Stimulated activated CD4-positive, alpha-beta T cell treated with anti-CD3 and anti-CD28 coated beads, Interleukin-1b, Interleukin-23, amount 100 ng/mL, for 48 hours (primary cell): ENCODE data around the gene IGDCC3.

Source experiments
- DNase-seq: peaks from one replicate; pipeline ENCODE4 v3.0.0-alpha.2; 2020

Gene IGDCC3

DNA sequence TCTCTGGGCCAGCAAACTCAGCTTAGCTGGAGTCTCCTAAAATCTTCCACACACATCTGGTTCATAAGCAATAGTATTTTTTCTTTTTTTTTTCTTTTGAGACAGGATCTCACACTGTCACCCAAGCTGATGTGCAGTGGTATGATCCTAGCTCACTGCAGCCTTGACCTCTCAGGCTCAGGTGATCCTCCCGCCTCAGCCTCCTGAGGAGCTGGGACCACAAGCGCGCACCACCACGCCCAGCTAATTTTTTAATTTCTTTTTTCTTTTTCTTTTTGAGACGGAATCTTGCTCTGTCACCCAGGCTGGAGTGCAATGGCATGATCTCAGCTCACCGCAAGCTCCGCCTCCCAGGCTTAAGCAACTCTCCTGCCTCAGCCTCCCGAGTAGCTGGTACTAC lies 39.0 kb downstream of the IGDCC3 start:
- DNase-seq: no peak

DNA sequence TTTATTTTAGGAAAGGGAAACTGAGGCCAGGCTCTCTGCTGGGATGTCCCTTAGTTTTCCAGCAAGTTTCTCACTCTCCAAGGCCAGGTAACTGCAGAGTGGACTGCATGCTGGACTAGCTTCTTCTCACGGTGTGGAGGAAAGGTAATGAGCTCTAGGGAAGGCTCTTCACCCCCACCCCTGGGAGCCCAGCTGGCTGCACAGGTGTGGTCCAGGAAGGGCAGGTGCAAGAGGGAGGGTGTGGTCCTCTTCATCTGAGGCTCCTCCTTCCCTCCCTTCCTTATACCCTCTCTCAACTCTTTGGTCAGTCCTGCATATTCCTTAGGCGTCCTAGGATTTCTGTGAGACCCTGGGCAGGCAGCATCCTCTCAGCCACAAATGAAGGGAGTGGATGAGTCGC lies 39.4 kb downstream of the IGDCC3 start:
- DNase-seq: no peak

DNA sequence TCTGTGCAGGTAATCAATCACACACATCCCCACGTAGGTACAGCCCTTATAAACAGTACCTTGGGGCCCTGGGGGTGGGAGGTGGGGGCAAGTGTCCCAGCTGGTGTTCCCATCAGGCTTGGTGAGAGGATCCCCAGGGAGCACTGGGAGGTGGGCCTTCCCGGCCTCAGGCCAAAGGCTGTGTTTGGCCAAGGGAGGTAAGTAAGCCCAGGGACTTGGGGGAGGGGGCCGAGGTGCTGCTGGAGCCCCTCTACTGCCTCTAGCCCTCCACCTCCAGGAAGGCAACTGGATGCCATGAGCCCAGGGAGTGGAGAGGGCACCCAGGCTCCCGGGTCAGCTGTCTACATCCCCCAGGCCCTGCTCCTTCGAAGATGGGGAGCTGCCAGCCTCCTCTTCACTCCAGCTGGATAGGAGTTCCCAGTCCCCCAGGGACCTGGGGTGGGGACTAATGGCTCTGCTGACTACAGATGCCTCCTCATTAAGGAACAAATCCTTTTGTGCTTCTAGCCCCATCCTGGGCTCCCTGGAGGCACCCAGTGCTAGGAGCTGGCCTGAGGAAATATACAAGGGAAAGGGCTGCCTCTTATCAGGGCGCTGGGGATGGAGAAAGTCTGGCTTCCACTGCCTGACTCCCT lies 40.2 kb downstream of the IGDCC3 start:
- DNase-seq: no peak

DNA sequence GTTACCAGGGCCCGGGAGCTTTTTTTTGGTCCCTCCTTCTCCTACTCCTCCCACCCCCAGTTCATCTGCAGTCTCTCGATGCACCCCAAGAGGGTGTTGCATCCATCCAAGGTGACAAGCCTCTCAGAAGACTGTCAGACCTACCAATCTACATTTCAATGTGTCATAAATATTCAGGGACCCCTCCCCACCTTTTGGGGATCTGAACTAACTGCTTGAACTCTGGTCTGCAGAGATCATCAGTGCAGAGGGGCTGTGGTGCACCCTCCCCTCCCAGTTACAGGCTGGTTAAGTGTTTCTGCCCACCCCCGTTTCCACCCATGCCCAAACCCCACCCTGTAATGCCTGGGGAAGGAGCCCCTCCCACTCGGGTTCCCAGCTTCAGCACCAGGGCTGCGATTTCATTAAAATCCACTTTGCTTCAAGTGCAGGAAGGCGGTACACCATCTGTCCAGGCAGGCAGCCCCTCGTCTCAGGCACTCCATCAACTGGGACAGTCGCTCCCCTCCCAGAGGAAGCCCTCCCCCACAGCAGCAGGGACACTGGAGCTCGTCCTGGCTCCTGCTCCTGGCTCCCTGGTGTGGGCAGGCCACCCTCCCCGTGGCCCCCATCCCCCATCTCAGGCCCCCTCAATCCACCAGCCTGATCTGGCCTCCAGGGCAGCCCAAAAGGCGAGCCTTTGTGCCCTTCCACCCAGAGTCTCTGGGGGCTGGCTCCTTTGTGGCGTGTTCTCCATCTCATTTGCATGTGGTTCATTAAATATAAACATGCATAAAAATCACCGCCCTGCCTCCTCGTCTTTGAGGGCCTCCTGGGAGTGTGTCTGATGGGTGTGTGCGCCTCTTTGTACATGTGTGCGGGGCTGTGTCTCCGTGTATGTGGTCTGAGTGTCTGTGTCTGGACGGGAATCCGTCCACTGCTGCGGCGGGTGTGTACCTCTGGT lies 41.0 kb downstream of the IGDCC3 start:
- DNase-seq: no peak

DNA sequence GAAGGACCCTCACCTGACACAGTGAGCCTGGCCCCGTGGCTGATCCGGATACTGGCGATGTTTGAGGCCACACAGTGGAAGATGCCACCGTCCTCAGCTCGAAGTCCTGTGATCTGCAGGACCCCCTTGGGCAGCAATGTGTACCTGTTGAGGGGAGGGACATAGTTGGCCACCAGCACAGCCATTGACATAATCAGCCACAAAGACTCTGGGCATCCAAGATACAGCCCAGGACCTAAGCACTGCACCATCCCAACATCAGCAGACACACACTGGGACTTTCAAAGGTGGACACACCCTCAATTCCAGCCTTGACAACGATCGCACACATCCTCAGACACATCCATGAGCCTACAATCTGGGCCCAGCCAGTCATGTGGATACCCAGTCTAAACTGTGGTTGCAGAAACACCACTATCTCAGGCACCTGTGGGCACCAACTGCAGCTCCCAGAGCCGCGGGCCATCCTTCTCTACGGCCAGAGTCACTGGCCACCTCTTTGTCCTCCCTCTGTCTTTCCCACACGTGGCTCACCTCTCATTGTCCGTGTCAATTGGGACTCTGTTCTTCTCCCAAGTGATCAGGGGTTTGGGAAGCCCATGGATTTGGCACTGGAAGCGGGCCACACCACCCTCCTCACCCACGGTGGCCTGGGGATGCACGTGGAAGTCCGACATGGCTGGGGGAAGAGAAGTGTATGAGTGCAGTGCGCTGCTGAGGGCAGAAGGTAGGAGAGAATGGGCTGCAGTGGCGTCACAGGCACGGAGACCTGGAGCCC lies 42.3 kb downstream of the IGDCC3 start:
- no peak for DNase-seq

DNA sequence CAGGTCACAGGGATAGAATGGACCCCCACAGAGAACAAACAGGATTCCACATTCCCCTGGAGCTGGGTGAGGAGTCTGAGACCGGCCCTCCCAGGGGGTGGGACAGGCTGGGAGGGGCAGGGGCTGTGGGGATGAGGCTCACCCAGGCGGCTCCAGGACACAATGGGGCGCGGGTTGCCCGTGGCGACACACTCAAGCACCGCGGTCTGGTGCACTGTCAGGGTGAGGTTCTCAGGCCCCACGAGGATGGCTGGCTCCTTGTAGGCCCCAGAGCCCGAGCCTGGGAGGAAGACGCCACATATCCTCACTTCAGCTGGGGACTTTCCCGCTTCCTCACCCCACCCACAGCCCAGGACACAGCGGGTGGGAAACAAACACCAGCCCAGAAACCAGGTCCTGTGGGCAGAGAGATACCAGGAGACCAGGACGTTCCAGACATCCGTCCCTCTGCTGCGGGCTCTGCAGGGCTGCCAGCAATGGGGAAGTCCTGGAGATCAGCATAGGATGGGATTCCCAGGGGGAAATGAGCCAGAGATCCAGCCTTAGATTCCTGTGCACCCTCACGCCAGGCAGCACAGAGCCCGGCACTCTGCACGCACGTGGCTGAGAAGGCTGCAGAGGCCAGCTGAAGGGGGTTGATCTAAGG lies 43.1 kb downstream of the IGDCC3 start:
- DNase-seq: no peak

DNA sequence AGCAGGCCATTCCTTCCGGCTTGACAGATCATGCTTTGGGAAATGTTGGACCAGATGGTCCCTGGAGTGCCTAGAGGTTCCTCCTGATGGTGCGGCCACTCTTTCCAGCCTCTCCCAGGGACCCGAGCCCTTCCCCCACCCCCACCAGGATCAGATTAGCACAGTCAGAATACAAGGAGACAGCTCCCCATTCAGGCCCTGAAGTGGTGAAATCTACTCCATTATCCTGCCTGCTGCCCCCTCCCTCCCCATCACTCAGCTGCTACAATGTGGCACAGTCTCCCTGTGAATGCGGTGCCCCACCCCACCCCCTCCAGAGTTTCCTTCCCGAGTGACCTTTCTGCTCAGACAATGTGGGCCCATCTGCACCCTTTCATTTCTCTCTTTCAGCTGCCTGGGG lies 43.9 kb downstream of the IGDCC3 start:
- no peak for DNase-seq

DNA sequence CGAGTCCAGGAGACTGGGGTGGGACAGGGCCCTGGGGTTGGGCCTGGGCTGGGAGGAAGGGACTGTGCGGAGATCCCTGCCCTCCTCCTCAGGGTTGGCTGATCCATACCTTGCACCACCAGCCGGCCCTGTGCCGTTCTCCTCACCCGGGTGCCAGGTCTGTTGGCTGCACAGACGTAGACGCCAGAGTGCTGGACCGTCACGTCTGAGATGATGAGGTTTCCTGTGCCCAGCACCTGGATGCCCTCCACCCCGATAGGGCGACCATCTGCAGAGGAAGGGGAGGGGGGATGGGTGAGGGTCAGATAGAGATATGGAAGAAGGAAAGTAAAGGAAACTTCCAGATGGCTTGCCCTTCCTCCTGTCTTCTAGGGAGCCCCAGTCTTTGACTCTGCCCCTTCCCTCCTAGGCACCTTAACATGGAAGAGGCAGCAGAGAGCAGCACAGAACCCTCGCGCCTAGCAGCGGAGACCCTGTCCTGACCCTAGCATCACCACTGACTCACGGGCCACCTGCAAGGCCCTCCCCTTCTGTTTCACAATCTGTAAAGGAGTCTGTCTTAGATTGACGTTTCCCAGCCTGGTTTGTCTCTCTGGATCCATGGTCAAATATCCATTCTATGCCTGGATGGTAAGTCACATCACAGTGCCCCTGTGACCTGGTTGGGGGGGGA lies 44.5 kb downstream of the IGDCC3 start:
- no peak for DNase-seq

DNA sequence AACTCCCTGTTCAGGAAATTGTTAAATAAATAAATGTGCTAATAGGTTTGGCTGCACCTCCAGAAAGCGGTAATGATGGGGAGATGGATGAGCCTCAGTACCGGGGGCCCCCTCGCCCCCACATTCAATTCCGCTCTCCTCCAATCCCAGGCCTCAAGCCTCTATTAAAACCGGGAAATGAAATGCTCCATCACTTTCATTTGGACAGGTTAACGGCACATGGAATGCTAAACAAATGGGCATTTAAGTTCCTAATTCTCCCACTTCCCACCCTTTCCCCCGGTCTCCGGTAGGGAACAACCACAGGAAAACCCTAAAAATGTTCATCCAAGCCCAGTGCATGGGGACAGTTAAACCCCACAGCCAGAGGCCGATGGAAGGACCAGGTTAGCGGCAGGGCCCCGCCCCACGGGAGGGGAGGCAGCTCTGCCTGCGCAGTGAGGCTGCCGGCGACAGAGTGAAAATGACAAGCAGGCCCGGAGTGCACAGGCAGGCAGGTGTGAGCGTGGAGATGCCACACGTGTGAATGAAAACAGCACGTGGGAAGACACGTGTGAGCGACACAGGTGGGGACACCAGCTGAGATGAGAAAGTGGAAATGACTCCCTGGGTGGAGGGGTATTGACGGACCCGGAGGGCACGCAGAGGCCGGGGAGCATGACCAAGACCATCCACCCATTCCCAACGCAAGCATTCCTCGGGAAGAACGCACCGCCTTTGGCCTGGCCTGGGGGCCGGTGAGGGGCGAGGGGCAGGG lies 45.2 kb downstream of the IGDCC3 start:
- DNase-seq: no peak

DNA sequence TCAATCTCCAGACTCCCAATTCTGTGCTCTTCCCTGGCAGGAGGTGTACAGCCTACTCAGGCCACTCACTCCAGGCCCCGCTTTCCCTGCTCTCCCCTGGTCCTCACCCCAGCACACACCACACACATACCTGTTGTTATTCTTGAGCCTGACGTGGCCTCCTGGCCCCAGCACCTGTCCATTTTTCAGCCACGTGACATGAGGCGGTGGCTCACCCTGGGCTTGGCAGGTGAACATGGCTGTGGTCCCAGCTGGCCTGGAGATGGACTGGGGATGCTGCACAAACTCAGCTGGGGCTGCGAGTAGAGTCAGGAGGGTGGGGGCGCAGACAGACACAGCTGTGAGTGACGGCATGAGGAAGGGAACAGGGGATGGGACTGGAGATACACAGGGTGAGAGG lies 46.0 kb downstream of the IGDCC3 start:
- DNase-seq: no peak

DNA sequence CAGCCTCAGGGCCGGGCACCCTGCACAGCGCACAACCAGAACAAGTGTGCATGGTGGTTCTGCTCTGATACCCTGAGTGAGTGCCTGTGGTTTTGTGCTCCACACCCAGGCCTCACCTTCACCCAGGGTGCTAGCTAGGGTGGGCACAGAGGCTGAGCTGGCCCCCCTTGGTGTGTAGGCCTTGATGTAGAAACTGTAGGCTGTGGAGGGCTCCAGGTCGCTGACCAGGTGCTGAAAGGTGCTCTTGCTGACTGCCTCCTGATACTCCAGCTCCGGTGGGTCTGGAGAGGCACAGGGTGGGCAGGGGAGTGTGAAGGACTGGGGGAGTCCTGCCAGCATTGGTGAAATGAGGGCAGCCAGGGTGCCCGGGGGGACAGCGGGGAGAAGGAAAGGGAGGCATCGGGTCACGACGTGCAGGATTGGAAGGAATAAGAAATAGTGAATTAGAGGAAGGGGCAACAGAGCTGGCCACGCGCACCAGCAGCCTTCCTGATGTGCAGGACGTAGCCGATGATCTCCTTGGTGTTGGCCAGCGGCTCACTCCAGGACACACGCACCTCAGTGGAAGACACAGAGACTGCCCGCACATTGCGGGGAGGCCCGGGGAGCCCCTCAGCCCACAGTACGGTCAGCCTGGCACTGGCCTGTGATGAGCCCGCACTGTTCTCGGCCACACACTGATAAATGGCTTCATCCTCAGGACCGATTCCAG lies 46.7 kb downstream of the IGDCC3 start:
- DNase-seq: no peak

DNA sequence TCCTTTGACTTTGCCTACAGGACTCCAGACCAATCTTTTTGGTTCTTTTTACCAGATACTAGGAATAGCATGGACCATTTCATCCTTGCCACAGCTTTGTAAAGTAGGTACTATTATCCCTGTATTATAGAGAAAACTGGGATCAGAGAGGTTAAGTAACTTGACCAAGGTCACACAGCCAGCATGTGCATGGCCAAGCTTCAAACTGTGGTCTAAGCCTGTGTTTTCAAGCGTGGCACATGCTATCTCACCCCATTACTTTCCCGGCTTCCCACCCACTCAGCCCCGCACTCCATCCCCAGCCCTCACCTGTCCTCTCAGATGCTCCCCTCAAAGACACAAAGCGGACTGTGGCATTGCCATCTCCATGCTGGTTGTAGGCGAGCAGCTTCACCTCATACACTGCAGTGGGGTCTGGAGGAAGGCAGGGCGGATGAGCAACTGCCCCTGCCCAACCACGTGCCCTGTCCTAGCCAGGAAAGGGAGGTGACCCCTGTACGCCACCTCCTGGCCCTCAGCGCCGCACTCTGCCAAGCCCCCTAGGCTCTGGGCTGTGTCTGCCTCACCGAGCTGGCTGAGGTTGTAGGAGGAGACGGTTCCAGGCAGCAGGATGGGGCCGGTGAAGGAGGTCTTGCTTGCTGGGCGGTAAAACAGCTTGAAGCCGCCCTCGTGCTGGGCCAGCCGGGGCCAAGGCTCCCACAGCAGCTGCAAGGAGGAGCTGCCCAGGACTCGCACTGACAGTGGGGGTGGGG lies 47.6 kb downstream of the IGDCC3 start:
- DNase-seq: no peak

DNA sequence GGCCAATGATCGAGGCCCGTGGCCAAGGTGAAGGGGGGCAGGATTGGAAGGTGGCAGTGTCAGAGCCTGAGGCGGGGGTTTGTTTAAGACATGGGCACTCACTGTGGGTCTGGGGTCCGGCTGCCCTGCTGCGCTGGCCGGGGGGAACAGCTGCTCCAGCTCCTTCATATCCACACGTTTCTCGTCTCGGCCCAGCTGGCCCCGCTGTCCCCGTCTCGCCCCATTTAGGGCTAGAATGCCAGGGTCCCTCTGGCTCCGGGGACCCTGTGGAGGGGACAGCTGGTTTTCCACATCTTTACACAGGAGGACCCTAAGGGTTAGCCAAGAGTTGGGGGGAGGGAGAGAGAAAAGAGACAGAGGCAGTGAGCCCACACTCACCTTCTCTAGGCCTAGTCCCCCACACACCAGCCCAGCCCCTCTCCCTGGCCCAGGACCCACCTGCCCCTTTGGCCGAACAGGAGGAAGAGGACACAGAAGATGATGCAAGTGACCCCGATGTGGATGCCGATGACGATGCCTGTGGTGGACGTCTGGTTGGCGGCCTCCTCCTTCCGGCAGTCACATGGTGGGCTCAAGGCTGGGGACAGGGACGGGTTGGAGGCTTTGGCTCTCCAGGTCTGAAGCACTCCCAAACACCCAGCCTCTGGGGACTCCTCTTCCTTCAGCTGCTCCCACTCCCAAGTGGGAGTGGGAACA lies 48.4 kb downstream of the IGDCC3 start:
- no peak for DNase-seq

DNA sequence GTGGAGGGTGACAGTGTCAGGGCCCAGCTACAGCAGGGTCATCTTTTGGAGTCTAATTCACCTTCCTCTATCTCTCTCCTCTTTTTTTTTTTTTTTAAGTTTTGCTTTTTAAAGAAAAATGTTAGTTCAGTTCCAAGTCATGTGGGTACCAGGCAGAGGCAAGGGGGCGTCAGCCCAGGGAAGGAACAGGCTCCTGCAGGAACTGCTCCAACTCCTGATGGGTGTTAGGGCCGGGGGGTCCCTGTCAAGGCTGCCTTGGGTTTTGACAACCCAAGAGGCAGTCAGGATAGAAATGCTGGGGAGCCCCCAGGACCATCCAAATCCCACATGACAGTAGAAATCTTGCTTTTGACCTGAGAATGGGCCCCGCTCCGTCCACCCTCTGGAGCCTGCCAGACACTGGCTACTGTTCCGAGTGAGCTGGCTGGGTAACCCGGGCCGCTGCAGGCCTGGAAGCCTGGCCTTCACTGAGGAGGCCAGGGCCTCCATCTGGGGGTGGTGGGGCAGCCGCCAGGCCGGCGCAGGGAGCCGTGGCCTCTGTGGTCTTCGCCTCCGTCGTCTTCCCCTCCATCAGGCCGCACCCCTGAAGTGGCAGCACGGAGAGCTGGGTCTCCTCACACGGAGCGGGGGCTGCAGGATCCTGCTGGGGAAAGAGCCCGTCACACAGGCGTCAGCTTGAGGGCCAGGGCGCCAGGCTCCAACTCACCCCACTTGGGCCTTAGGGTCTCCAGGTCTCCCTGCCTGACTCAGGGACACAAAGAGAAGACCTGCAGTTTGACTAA lies 49.1 kb downstream of the IGDCC3 start:
- no peak for DNase-seq

DNA sequence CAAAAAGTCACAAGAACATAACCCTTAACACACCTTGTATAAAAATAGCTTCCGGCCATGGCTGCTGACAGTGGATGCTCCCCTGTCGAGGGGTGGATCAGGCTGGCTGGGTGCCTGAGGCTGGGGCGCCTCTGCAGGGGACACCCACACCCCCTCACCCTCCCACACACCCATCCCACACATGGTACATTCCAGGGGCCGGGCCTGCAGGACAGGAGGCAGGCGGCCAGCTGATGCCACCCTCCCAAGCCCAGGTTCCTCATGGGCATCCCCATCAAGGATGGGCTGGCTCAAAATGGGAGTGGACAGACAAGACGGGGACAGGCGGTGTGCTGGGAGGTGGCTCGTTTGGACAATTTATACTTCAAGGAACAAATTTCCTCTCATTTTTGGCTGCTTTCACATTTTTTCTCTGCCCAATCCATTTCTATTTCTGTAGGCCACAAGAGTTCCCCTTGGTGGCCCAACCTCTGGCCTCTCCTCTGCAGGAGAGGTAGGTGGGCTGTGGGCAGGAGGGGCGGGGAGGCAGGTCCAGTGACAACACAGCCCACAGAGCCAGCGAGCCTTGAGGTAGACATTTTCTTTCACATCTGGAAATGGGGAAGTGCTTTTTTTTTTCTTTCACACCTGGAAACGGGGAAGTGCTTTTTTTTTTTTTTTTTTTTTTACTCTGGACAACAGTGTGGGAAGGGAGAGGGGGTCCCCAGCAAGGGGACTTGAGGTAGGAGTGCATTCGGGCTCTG lies 50.0 kb downstream of the IGDCC3 start:
- no peak for DNase-seq

DNA sequence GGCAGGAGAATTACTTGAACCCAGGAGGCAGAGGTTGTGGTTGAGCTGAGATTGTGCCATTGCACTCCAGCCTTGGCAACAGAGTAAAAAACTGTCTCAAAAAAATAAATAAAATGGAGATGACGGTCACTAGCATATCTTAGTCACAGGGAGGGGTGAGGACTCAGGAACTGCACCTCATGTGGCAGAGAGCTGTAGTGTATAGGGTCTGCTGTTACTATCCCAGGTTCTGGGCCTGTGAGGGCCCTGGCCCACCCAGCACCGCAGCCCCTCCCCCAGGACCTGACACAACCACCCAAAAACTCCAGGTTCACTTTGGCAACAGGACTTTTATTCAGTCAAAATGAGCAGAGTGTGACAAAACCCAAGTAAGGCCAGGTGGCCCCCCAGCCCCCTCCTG lies 51.0 kb downstream of the IGDCC3 start:
- no peak for DNase-seq

DNA sequence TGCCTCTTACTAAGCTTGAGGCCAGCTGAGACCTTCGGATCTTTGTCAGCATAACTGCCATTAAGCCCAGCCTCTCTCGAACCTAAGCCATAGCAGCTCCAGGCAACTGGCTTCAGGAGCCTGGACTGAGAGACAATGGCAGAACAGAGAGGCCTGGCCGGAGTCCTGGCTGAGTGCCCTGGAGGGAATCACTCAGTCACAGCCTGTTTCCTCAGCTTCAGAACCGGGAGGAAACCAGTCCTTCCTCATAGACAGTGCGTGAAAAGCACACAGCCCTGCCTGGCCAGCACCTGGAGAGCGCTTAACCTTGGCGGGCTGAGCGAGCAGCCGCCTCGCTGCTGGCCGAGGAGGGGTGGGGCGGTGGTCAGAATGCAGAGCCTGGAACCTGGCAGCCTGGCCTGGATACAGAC lies 51.7 kb downstream of the IGDCC3 start:
- DNase-seq: no peak

DNA sequence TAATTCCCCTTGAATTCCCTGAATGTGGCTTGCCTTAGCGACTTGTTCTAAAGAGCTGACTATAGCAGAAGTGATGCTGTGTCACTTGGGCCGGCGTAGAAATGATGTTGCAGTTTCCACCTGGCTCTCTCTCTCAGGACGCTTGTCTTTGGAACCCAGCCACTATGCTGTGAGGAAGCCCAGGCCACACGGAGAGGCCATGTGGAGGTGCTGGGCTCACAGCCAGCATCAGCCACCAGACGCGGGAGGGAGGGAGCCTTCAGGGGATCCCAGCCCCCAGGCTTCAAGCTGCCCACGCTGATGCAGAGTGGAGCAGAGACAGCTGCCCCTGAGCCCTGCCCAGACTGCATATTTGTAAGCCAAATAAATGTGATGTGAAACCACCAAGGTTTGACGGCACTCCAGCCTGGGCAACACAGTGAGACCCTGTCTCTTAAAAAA lies 54.7 kb downstream of the IGDCC3 start:
- DNase-seq: no peak
